HG02884 (cell line): ENCODE measurements around the gene DSP.

Source experiments
- ATAC-seq: cut with Tn5 transposase; IDR thresholded peaks from one replicate; pipeline ENCODE4 v1.9.1; 2021; ENCODE audit warnings: mild to moderate bottlenecking, moderate library complexity; ENCODE audit not compliant: unreplicated experiment

DSP gene

GRCh38 chr6:7534192-7534591, 7.3 kb upstream of the DSP start:
- ATAC-seq = no peak

DNA sequence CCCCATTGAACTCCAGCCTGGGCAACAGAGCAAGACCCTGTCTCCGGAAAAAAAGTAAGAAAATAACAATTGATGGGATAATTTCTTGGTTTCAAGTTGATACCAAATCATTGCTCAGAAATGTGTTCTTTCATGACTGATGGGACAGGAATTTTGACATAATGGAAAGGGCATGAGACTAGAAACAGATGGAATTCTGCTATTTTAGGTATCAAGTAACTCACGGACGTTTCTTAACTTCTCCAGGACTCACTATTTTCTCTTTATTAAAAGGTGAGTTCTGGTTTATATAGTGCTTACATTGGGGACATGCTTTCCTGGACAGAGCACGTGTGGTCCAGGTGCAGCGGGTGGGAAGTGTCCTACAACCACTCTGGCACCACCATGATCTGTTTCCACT, 6.0 kb upstream of the DSP start:
- ATAC-seq = no peak

DNA sequence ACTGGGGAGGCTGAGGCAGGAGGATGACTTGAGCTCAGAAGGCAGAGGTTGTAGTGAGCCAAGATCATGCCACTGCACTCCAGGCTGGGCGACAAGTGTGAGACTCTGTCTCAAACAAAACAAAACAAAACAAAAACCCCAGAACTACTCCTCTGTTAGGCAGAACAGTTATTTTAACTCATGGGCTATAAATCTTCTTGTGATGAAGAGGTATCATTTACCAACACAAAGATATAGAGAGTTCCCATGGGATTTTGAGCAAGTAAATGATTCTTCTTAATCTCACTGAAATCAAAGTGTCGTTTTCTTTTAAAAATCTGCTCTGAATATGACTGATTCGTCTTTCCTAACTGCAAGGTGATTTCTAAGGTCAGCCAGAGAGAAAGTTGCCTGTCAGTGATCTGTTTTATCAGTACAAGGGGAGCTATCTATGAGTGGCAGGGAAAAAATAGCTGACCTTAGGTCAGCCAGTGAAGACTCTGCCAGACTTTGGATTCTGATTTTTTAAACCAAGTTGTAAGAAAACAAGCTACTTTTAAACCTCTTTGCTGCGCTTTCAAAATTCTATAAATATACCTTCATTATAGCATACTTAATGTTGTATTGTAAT, 3.8 kb upstream of the DSP start:
- no peak for ATAC-seq

GRCh38 chr6:7538484-7538883, 3.0 kb upstream of the DSP start:
- ATAC-seq = no peak

DNA sequence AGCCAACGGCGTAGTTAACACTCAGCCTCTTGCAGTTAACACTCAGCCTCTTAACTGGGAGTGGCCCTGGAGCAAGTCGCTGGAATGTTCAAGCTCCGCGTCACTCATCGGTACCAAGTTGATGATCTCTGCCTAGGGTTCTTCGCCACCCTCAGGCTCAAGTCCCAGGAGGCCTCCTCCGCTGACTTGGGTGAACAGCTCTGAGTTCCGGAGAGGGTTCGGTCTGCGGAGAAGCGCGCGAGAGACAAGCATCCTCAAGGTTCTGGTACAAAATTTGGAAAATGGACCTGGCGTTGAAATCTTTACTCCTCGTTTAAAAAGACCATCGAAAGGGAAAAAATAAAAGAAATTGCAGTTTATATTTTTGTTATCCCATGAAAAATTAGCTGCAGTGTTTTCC, 876 bp upstream of the DSP start:
- ATAC-seq = no peak

- ATAC-seq = no peak
These were observed 798 bp downstream of the DSP start for GRCh38 chr6:7542065-7542873.

GRCh38 chr6:7542874-7543624, 1.6 kb downstream of the DSP start:
- ATAC-seq = no peak

GRCh38 chr6:7543789-7544424, 2.4 kb downstream of the DSP start:
- no peak for ATAC-seq

DNA sequence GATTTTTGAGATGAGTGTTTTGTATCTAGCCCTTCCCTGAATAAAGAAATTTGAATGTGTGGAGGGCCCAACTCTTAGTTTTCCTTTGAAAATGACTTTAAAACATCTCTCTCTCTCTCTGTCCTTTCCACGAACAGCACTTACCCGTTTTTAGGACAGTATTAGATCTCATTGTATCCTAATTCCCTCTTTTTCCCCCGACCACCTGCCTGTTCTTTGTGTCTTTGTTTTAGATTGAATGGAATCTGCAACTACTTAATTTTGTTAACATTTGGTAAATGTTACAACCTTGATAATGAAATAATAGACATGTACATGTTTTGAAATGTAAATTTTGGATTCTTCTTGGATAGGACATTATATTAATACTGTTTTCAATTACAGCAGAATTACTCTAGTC, 3.1 kb downstream of the DSP start:
- ATAC-seq = no peak

DNA sequence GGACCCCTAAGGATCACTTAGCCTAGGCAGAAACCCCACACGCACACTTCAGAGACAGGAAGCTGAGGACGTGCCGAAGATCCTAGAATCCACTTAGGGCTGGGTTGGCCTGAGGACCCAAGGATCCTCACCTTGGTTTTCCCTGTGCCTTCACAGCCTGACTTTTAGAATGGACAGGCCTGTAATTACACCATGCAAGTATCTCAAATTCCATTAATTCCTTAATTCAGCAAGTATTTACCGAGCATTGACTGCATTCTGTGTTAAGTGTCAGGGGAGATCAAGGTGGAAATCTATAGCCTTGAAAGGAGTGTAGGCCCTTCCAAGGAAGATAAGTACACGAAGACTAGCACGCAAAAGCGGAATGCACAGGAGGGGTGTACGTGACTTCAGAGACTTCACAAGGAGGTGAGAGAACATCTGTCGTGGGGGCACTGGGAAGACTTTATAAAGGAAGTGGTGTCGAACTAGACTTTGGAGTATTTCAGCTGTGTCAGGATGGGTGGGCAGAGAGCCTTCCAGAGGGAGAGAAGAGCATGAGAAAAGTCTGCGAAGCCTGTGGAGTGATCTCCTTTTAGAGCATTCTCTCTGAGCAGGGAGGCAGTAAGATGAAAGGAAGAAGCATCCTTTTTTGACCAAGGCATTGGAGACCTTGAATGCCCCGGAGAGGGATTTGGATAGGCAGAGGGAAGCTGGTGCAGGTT, 4.0 kb downstream of the DSP start:
- ATAC-seq = no peak

- ATAC-seq = no peak
These were observed 4.5 kb downstream of the DSP start for GRCh38 chr6:7546020-7546369.

GRCh38 chr6:7546383-7546782, 4.9 kb downstream of the DSP start:
- ATAC-seq = no peak

DNA sequence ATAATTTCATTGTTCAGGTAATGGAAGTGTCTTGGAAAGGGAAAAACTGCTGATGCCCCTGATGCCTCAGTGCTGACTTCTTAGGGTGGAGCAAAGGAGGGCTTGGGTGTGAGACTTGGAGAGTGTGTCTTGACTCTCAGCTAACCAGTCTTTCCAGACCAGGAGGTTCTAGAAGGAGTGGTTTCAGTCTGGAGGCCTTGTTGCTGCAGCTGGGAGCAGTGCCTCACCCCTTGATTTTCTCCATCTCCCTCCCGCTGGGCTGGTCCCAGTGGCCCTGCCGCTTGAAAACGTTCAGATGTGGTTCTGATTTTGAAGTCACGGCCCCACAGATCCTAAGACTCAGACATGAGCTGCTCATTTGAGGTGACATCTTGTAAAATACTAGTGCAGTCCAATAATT, 5.4 kb downstream of the DSP start:
- no peak for ATAC-seq

GRCh38 chr6:7547315-7547714, 5.8 kb downstream of the DSP start:
- ATAC-seq = no peak

DNA sequence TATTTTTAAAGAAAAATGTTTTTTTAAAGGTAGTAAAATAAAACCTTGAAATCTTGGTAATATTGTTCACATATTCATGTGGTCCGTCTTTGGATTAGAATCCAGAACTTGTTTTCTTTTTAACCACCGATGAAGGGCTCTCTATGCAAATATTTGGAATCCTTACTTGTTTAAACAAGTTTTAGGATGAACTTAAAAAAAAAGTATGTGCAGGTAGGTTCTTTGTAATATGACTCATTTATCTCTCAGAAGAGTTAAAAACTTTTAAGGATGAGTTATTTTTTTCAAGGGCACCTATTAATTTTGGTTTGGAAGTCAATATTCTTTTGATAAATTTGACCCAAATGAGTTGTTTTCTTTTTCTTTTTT, 8.9 kb downstream of the DSP start:
- no peak for ATAC-seq

DNA sequence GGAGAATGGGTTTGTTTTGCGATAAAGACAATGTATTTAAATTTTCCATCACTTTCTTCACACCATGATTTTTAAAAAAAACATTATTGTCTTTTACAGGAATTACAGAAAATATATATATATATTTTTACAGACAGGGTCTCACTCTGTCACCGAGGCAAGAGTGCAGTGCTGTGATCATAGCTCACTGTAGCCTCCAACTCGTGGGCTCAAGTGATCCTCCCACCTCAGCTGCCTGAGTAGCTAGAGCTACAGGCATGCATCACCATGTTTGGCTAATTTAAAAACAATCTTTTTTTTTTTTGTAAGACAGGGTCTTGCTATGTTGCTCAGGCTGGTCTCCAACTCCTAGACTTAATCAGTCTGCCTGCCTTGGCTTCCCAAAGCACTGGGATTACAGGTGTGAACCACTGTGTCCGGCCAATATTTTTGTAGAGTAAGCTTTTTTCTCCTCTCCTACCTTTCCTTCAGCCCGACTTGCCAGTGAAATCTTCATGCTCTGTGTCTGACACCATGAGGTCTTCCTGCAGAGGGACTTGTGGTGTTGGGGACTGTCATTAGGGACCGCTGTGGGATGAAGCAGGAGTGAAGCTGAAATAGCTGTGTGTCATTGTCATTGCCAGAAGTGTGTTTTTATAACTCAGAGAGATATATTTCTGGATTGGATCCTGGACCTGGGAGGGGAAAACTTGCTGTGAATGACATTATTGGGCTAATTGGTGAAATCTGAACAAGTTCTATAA, 13.2 kb downstream of the DSP start:
- no peak for ATAC-seq

GRCh38 chr6:7555671-7556070, 14.2 kb downstream of the DSP start:
- no peak for ATAC-seq

DNA sequence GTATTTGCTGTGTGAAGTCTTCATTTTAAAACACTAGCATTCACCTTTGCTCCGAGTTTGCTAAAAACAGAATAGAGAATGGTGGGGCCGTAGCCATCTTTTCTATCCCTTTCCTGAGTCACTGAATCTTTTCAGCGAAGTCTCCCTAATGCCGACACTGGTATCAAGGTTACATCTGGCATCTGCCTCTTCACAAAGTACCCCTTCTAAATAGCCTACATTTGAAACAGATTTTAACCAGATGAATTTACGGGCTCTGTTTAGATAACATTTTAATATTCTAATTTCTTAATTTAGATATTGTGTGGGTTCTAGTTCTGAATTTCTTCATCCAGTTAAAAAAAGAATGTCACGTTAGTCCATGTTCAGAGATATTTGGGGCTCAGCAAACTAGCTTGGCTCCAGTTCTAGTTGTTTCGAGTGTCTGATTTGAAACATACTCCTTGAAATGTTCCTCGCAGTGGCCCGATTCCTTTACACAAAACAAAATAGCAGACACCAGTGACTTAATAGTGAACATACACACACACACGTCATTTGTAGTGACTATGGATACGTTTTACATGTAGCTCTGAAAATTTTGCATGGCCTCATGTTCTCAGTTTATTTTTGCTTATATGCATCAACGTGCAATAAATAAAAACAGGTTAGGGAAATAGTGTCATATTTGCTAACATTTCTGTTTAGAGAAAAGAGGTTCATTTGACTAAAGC, 15.1 kb downstream of the DSP start:
- no peak for ATAC-seq

DNA sequence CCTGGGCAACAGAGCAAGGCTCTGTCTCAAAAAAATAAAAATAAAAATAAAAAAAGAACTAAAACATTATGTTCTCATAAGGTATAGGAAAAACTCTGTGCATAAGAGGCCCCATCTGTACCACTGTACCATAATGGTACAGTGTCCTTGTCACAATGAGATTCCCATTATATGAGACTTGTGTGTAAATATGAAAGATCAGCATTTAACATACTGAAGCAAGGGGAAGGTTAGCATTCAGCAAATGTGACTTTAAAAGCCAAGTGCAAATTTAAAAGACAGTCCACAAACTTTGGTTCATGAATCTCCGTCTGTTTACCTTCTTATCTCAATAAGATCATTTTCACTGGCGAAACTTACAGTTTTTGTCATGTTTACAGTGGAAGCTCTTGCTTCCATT, 16.2 kb downstream of the DSP start:
- no peak for ATAC-seq

GRCh38 chr6:7558781-7559180, 17.3 kb downstream of the DSP start:
- no peak for ATAC-seq
